Stimulated activated CD4-positive, alpha-beta T cell treated with anti-CD3 and anti-CD28 coated beads, TNF-alpha, amount 100 ng/mL, for 4 hours (primary cell): ENCODE data around the gene WSCD1.

Source experiments
- DNase-seq, 3 experiments: peaks; one replicate each; pipeline ENCODE4 v3.0.0-alpha.2; 2020; ENCODE audit warnings: low read depth in 3 of 3

Gene WSCD1

DNA sequence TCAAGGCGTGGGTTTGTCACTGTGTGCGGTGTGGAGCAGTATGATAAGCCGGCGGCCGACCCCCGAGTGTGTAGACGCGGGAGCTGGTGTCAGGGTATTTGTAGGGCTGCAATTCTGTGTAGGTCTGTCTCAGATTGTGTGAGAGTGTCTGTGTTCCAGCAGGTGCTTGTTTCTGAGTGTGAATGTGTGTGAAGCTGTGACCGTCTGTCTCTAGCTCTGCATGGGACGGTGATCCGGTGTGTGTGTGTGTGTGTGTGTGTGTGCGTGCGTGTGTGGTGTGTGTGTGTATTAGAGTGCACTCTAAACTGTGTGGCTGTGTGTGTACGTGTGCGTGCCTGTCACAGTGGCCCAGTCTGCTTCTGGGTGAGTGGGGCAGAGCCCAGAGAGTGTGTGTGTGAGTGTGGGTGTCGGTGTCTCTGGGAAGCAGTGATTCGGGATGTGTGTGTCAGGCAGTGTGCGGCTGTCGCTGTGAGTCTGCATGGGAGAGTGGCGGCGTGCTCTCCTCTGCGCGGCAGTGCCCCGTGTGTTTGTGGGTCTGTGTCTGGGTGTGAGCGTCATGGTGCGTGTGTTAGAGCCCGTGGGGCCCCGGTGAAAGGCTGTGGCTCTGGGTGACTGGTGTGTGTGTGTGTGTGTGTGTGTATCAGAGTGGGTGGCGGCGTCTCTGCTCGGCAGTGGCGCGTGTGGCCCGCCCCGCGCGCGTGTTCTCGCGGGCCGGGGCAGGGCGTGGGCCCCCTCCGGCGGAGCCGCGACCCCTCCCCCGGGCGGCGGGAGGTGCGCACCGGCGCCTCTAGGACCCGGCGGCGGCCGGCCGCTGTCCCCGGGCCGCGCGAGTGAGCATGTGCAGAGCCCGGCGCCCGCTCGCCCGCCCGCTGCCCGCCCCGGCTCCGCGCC, at the start of gene WSCD1:
Gene WSCD1, plus strand, starts transcription at position 841 of the 891 bp plus-strand sequence. CDS start 10,280 bp downstream, outside the sequence.
- DNase-seq = peak in 2 of 3 experiments; percentile 2 to 18

DNA sequence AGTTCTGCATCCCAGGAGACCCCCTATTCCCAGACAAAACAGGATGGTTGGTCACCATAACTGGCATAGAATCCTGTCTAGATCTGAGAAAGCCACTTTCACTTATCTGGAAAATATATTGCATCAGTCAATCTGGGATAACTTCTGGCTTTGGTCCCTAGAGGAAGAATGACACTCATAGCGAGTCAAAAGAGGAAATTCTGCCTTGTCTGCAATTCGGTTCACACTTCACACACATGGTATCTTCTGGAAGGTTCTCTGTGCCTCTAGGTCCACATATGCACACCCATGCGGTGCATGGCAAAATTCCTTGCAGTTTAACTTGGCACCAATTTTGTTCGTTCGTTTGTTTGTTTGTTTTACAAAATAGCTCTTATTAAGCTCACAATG, 49.2 kb upstream of the WSCD1 start:
- DNase-seq = no peak

DNA sequence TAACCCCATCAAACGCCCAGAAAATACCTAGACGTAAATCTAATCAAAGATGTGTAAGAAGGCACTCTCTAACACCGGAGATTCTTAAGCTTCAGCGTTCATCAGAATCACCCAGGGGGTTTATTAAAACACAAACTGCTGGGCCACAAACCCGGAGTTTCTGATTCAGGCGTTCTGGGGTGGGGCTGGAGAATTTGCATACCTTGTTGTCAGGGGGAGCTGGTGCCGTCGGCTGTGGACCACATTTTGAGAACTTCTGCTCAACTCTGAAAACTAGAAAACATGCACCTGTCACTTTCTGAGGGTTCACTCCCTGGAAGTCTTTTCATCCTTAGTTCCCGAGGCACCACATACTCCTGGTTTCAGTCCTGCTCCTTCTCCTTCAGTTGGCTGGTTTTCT, 48.6 kb upstream of the WSCD1 start:
- no peak for DNase-seq

DNA sequence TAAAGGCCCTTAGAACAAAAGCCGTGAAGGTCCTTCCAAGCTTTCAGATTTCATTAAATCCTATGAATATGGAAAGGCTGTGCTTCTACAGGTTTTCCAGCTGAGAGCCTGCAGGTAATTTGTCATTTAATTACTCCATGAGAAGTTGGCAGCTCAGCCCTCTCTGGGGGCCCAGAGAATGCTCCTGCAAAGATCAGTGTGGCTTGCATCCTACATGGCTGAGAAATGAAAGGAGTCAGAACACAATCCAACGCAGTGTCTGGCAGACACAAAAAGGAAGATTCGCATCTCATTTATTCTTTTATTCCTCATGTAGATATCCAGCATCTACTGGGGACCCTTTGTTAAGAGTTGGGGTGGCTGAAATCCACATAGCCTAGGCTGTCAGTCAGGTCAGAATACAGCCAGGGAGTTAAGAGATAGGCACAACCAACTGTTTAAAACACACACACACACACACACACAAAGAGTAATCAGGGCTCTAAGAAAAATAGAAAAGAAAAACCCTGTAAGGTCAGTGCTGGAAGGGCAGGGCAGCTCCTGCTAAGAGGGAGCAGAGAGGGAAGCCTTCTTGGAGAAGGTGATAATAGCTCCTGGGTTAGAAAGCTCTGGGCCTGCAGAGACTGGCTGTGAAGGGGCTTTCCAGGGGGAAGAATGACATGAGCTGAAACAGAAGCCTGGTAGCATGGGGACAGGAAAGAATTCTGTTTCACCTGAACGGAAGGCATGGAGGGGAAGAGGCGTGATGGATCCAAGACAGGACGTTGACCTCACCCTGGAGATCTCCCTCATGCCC, 46.9 kb upstream of the WSCD1 start:
- DNase-seq = no peak

DNA sequence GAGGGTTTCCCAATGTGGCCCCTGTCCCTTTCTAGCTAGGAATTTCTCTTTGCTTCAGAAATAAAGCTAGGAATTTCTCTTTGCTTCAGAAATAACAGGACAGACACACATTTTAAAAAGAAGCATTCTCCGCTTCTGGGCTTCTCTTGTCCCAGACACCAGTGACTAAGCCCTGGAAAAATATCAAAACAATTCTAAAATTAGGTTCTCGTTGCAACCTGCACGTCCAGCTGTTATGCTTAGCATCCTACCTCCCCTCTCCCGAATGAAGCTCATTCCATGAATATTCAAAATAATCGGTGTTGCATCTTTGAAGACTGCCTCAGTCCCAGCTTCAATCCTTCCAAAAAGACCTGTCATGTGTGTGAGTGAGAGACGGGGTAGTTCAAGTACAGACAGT, 45.6 kb upstream of the WSCD1 start:
- no peak for DNase-seq

DNA sequence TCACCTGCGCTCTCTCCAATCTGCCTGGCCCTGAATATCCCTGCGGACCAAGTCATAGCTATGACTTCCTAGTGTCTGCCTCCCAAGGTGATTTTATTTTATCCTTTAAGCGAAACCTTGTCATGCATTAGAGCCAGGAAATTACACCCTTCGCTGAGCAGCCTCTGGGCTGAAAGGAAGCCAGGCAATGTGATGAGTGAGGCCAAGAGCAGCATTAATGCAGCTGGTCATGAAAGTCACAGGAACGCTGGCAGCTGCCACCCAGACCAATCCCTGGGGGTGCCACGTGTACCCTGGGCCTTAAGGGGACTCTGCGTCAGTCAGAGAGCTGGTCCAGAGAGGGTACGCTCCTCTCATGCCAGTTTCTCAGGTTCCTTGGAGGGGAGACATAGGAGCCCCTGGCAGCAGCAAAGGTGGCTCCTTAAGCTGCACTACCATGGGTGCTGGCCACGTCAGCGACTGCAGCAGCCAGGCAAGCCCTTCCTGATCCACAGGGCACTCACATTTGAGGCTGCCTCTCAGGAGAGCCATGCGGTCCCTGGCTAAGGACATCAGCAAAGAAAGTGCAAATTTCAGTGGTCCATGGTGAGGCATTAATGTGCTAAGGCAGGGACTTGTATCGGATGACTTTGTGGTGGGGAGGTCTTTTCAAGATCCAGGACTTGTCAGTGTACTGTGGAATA, 42.7 kb upstream of the WSCD1 start:
- DNase-seq = no peak

DNA sequence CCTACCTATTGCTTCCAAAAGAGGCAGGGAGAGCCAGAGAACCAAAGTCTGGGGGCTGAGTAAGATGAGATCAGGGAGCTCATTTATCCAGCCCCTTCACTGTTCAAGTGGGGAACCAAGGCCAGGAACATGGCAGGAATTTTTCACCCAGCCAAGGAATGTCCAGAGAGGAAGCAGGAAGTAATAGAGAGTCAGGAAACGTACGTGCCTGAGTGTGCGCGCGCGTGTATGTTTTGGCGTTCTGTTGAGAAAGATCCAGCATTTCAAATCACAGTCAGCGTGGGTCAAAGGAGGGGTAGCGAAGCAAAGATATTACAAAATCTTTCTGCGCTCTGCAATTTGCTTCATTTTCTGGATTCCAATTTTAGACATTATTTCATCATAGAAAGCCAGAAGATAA, 41.9 kb upstream of the WSCD1 start:
- no peak for DNase-seq

DNA sequence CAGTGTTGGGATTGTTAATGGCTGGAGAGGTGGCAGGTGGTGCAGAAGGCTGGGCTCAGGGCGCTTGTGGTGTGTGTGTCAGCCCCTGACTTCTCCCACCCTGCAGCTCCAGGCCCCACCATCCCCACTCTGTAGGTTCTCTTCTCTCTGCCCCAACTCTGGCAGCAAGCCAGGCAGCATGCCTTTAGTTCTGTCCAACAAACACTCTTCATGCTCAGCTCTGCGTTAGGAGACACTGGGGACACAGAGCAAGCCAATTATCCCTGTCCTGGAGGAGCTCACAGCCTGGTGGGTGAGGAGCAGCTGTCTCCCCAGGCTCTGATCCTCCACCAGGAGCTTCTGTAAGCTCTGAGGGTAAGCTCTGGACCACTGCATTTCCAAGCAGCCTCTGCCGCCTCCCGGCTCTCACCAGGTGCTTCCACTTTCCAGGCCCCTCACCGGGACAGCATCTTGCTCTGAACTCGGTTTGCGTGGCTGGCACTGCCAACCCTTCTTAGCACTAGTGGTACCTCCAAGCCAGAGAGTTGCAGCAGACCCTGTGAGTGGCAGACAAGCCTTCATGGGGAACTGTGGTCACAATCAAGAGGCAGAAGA, 34.3 kb upstream of the WSCD1 start:
- DNase-seq = no peak

DNA sequence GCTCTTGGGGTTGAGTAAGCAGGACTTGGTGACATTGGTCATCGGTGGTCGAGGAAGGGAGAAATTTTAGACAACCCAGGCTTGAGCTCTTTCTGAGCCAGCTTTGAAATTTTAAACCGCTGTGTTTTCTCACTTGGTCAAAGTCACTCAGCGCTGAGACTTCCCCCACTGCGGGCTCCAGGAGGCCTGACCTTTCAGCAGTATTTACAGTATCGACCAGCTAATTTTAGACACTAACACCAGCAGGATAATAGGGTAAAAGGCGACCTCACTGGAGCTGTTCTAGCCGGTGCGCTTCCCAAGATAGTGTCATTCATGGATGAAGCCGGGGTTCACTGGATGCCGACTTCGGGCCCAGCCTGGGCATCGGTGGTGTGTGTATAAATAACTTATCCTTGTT, 29.7 kb upstream of the WSCD1 start:
- no peak for DNase-seq

DNA sequence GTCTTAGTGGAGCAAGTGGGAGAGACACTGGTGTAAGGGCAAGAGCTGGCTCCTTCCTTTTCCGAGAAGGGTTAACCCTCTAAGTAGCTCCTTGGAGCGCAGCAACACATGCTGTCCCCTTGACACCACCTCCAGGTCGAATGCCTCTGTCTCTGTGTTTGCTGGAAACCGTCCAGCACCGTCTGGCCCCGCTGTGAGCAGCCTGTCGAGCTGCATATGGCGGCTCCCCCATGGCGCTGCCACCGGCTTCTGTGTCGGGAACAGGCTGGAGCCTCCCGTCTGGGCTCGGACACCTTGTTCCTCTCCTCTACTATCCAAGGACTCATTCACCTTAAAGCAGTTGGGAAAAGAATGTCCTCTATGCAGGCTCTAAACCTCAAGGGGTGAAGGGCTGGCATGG, 28.9 kb upstream of the WSCD1 start:
- no peak for DNase-seq

DNA sequence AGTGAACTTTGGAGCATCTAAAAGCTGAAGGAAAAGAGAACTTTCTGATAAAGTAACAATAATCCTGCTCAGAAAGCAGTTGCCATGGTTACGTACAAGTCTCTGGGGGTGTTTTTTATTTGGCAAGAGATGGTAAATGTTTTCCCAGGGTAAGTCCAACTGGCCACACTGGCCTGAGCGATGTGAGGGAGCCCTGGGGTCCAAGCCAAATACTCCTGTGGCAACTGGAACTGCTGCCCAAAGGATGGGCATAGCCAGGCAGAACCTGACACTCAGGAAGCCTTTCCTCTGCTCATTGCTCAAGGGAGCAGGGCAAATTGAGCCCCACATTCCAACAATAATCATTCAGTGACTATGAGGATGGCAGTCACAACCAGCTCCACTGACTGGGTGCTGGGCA, 26.8 kb upstream of the WSCD1 start:
- no peak for DNase-seq

DNA sequence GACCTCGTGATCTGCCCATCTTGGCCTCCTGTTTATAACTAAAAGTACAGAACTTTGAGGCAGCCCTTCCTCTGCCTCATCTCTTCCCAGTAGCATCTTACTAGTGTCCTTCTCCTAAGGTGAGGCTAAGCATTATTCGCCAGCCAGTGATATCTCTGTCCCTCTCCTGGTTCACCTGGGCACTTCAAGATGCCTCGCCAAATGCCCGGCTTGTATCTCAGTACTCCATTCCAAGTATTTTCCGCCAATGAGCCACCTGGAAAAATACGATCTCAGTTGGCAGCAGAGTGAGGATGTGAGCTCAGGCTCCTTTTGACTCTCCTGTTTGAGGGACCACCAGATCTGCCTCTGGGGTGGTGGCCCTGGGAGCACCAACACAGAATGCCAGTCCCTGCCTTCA, 25.9 kb upstream of the WSCD1 start:
- DNase-seq = no peak

DNA sequence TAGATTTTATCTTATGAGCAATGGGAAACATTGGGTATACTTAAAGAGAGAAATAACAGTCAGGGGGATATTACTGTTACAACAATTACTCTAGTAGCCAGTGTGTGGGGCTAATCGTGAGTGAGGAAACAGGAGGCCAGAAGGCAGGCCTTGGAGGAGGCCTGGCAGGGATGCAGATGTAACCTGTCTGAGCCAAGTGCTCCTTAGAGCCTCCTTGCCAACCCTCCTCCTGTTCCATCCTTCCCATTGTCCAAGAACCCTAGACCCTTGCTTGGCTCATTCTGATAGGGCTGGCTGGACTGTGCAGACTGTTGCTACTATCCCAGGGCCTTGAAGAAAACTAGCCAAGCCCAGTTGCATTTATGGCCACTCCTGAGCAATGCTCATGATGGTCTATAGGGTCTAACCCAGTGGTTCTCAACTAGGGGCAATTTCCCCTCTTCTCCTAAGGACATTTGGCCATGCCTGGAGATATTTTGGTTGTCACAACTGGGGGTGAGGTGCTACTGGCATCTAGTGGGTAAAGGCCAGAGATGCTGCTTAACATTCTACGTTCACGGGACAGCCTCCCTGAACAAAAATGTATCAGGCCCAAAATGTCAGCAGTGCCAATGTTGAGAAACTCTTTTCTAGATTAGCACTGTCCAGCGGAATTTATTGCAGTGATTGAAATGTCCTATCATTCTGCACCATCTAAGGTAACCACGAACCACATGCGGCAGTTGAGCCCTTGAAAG, 24.4 kb upstream of the WSCD1 start:
- no peak for DNase-seq

DNA sequence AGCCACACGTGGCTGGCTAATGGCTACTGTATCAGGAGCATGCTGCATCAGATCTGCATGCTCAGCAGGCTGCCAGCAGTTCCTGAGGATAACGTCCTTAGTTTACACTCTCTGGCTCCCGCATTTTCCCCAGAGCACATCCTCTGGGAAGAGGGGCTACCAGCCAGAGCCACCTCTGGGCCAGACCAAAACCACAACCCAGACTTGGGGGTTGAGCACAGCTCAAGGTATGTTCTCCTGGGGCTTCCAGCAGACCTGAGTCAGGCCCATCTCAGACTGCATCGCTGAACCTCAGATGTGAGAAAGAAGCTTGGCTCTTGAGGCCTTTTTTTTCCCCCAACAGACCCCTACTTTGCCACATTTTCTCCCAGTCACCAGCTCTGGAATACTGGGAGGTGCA, 23.7 kb upstream of the WSCD1 start:
- DNase-seq = no peak

DNA sequence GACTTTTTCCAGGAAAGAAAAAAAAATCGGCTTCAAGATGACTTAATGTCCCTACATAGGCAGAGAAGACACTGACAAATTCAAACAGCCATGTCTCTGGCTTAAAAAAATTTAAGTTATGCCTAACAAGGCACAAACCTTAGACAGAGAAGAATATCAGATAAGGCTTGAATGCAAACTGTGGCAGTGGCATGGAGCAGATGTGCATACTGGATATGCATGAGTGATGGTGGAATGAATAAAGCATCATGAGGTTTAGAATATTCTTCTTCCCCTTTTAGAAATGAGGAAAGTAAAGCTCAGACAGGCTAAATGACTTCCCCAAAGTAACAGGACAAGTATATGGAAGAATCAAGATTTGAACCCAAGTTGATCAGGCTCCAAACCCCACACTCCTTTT, 23.2 kb upstream of the WSCD1 start:
- no peak for DNase-seq

DNA sequence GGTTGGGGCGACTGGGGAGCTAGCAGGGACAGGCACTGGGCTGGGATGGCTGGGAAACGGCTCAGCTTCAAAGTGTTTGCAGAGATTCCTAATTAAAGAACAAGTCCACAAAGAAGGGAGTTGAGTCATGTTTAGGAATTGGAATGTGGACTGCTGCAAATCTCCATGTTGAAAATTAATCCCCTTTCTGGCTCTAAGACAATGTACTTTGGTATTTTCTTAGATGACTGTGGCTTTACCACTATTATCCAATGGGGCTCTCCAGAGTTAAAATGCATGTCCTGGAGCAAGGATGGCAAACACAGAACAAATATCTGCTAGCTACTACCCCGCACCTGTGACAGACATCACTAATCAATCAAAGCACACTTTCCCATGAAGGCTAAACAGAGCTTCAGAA, 22.2 kb upstream of the WSCD1 start:
- DNase-seq = no peak

DNA sequence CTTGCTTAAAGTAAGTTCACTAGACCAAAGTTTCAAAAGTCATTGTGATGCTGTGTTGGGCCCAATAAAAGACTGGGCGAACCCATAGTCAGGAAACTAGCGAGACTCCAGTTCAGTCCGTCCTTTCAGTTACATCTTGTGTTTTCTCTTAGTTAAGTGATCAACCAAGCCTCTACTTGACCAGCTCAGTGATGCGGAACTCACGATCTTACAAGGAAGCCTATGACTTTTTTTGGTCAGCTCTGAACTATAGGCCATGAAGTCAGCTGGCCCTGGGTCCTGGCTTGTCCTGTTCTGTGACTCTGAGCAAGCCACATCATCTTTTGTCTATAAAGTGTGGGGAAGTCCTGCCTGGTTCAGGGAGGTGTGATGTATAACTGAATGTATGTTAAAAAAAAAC, 21.7 kb upstream of the WSCD1 start:
- no peak for DNase-seq

DNA sequence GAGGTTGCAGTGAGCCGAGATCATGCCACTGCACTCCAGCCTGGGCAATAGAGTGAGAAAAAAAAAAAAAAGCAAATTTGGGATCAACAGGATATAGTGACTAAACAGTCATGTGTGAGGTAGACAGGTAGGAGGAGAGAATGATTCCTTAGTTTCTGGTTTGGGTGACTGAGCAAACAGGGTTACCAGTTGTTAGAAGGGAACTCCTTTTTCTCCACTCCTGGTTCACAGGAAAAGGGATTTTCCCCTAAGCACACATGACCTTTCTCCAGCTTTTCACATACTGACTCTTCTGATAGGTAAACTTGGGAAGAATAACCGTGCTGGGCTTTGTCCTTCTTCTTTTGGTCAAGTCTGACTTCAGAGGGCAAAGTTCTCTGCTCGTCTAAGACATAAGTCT, 17.3 kb upstream of the WSCD1 start:
- no peak for DNase-seq

DNA sequence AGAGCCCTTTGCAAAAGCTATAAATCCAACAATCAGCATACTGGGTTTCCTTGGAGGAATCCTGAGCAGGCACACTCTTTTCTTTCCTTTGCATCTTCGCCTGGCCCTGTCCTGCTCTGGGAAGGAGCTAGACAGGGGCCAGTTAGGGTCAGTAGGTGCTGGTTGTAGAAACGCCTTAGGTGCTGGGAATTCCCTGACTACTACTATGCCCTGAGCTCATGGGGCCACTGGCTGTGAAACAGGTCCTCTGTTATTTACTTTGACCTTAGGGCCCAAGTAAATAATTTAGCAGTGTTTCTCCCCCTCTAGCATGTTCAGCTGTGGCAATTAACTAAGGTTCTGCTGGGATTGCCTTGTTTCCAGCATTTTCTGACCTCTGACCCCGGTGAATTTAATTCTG, 15.8 kb upstream of the WSCD1 start:
- no peak for DNase-seq

DNA sequence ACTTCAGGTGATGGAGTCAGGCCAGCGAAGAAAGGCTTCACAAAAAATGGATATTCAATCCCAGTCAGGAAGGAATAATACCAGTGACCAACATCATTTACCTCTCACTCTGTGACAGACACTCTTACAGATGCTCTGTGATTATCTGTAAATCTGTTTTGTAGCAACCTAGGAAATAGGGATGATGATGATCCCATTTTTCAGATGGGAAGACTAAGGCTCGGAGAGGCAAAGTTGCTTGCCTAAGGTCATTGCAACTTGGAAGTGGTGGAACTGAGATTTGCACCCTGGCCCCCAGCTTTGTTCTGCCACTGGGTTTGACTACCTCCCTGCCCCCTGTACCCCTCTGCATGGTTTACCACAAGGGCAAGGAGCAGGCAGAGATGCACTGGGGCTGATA, 14.1 kb upstream of the WSCD1 start:
- DNase-seq = no peak

DNA sequence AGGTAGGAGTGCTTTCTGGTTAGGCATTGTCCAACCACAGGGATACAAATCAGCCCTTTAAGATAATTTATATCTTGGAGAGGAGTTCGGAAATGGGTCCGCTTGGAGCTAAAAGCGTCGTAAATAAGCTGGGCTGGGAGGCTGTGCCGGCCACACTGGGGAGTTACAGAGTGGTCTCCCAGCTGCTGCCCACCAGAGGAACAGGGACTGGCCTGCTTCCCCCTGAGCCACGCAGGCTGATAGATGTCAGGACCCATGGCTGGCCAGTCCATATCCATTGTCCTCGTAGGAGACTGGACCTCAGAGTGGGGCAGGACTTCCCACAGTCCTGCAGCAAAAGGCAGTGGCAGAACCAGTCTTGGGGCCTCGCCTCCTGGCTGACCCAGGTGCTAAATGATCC, 12.6 kb upstream of the WSCD1 start:
- DNase-seq = no peak
